Calu3 (cell line): Measurements from ENCODE around the gene GRM7. TPM values are rescaled to one million over a fixed set of nuclear protein-coding genes. Genes with fewer than 3 reads are reported as not detected.

Experiments used
- BruUV-seq: library from RNA; stranded (reverse); fragments of 400-500 nt; replicated peaks from 2 replicates; lab custom pipeline; 2021; lab: Mats Ljungman, UMichigan
- CTCF ChIA-PET: fragments of 300-600 bp; sonication (Branson Sonifier 250); formaldehyde crosslinking; loops from one replicate; lab custom pipeline; 2022; ENCODE audit warnings: antibody characterized with exemption; lab: Charles Lee
- DNase-seq: peaks from one replicate; pipeline ENCODE4 v3.0.0; 2022
- H3K27ac Mint-ChIP-seq: one replicate; pipeline ENCODE4 v1.8.0; 2022; ENCODE audit warnings: mixed read lengths; ENCODE audit not compliant: unreplicated experiment
- H3K27me3 Mint-ChIP-seq: one replicate; pipeline ENCODE4 v1.8.0; 2022; ENCODE audit warnings: mixed read lengths; ENCODE audit not compliant: unreplicated experiment
- H3K36me3 Mint-ChIP-seq: one replicate; pipeline ENCODE4 v1.8.0; 2022; ENCODE audit warnings: mild to moderate bottlenecking, moderate library complexity, mixed read lengths; ENCODE audit not compliant: insufficient read depth, unreplicated experiment
- H3K4me1 Mint-ChIP-seq: one replicate; pipeline ENCODE4 v1.8.0; 2022; ENCODE audit warnings: mild to moderate bottlenecking, low read depth, mixed read lengths; ENCODE audit not compliant: unreplicated experiment
- H3K4me3 Mint-ChIP-seq: one replicate; pipeline ENCODE4 v1.8.0; 2022; ENCODE audit warnings: mild to moderate bottlenecking, low read depth, moderate library complexity, mixed read lengths; ENCODE audit not compliant: unreplicated experiment
- H3K9me3 Mint-ChIP-seq: one replicate; pipeline ENCODE4 v1.8.0; 2022; ENCODE audit warnings: low read depth, mixed read lengths; ENCODE audit not compliant: unreplicated experiment
- intact Hi-C: fragments of 100-400 bp; cut with micrococcal nuclease; formaldehyde crosslinking; loops from one replicate; pipeline ENCODE4 v1.10.0; 2022; ENCODE audit not compliant: unreplicated experiment
- total RNA-seq: library from RNA; stranded (reverse); gene quantifications from 2 replicates; pipeline ENCODE4 v1.2.3, GENCODE V29; 2022
- TF ChIP-seq, protein P1 (sequence below): fragments of 200-600 bp; IDR thresholded peaks from one replicate; pipeline ENCODE4 v1.8.0; 2022; ENCODE audit warnings: antibody characterized with exemption; ENCODE audit not compliant: unreplicated experiment

Gene GRM7
- total RNA-seq, 1 experiment from 2014 or later = not detected

DNA sequence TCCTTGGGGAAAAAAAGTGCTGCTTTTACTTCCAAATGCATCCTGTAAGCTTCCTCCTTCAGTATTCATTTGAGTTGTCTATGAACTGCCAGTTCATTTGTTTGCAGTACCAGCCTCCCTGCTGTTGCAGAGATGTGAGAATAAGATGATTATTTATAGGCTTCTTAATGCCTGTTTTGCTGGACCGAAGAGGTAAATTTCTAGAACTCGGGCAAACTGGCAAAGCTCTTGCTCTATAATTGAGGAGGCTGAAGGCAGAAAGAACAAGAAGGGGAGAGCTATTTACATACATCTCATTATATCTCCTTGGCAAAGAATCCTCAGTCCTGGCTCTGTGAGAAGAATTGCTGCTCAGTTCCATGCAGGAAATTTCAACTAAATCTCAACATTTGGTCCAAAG is 790.4 kb downstream of the GRM7 start:
- no TSS peak for BruUV-seq
- intact Hi-C loops = no loop called here
- no peak for DNase-seq
- no peak overlapping the region for H3K4me3 Mint-ChIP-seq
- H3K27me3 Mint-ChIP-seq = no peaks in the 10 kb centered on the region
- H3K9me3 Mint-ChIP-seq = peaks cover 4% of the 10 kb centered on the region
- CTCF ChIA-PET = no interaction called here
- H3K27ac Mint-ChIP-seq = no peak overlapping the region
- H3K4me1 Mint-ChIP-seq = no peaks in the 10 kb centered on the region
- TF ChIP-seq, protein P1, sequence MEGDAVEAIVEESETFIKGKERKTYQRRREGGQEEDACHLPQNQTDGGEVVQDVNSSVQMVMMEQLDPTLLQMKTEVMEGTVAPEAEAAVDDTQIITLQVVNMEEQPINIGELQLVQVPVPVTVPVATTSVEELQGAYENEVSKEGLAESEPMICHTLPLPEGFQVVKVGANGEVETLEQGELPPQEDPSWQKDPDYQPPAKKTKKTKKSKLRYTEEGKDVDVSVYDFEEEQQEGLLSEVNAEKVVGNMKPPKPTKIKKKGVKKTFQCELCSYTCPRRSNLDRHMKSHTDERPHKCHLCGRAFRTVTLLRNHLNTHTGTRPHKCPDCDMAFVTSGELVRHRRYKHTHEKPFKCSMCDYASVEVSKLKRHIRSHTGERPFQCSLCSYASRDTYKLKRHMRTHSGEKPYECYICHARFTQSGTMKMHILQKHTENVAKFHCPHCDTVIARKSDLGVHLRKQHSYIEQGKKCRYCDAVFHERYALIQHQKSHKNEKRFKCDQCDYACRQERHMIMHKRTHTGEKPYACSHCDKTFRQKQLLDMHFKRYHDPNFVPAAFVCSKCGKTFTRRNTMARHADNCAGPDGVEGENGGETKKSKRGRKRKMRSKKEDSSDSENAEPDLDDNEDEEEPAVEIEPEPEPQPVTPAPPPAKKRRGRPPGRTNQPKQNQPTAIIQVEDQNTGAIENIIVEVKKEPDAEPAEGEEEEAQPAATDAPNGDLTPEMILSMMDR = no peak
- H3K36me3 Mint-ChIP-seq = no peaks in the 10 kb centered on the region

DNA sequence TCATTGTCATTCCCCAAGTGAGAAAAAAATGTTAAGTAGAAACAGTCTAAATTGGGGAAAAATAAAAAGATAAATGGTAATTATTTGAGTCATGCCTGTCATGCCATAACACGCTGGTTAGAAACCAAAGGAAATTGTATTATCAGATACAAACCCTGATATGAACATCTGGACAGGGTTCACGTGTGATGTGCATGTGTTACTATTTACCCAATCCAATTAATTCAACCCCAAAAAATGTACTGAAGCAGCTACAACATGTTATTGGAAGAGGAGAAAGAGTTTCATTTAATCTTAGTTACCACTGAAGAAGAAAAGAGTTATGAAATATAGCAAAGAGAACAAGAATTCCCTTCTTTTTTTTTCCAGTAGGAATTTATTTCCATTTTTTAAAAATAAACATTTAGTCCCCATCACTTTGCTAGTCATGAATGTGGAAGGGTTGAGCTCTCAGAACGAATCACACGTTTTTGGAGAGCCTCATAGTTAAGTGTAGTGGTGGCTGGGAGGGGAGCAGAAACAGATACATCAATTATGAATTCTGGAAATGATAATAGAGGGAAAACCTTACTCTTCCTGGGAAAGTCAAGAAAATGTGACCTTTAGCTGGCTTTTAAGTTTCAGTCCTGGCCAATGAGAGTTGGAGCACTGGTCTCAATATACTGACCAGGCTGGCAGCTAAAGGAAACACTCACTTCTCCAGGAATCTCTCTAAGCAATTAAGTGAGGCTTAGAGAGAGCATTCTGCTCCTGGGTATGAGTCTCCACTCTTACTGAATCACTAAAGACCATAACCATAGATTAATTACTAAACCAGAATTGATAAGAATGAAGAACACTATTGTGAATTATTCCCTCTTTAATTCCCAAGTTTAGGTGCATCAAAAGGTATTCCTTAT is 796.5 kb downstream of the GRM7 start:
- CTCF ChIA-PET = no interaction called here
- H3K27ac Mint-ChIP-seq = no peak overlapping the region

DNA sequence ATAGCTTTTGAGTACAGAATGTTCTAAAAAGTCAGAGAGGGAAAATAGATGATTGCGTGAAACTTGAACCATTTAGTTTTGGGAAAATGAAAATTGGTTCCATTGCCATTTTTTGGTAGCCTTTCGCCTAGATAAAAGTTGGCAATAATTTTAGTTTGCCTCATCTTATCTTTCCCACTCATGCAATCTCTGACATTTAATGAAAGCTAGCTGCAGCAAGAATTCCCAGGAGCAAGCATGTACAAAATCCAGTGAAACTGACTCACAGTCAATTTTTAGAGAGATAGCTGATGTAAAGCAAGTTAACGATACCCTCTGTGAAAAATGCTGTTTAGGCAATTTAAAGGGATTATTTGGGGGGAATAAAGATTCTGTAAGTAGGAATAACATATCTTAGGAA is 797.4 kb downstream of the GRM7 start:
- Mint-ChIP-seq H3K27me3 (no peaks in the 10 kb centered on the region), H3K9me3 (no peaks in the 10 kb centered on the region), H3K27ac (no peak overlapping the region), H3K36me3 (no peaks in the 10 kb centered on the region), H3K4me3 (no peak overlapping the region), H3K4me1 (no peaks in the 10 kb centered on the region)
- TF ChIP-seq, protein P1 = no peak
- intact Hi-C loops = no loop called here
- no peak for DNase-seq
- CTCF ChIA-PET = no interaction called here
- no TSS peak for BruUV-seq

More for the DNA sequence above, 796.5 kb downstream of the GRM7 start:
- Mint-ChIP-seq H3K4me1 (no peaks in the 10 kb centered on the region), H3K36me3 (no peaks in the 10 kb centered on the region), H3K4me3 (no peak overlapping the region), H3K27me3 (no peaks in the 10 kb centered on the region), H3K9me3 (no peaks in the 10 kb centered on the region)
- TF ChIP-seq, protein P1 = no peak
- intact Hi-C loops = no loop called here
- BruUV-seq = no TSS peak
- DNase-seq = no peak

DNA sequence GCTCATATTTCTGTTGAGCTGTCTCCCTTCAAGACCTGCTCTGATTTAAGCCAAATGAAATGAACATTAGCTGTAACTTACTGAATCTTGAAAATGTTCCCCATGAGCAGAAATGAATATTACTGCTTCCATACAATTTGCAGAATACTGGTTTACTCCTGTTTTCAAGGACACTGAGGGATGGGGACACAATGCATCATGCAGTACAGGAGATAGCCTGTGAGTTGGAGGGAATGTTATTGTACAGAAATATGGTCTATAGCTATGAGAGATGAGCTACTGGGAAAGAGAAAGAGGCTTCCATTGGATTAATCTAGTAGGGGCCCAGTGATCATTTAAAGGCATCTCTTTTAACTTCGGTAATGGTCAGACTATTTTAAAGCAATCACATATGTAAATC is 798.2 kb downstream of the GRM7 start:
- no peaks in the 10 kb centered on the region for H3K27me3 Mint-ChIP-seq
- H3K9me3 Mint-ChIP-seq = no peaks in the 10 kb centered on the region
- intact Hi-C loops = no loop called here
- TF ChIP-seq, protein P1 = no peak
- no peak overlapping the region for H3K4me3 Mint-ChIP-seq
- no TSS peak for BruUV-seq
- CTCF ChIA-PET = no interaction called here
- H3K4me1 Mint-ChIP-seq = no peaks in the 10 kb centered on the region
- no peaks in the 10 kb centered on the region for H3K36me3 Mint-ChIP-seq
- H3K27ac Mint-ChIP-seq = no peak overlapping the region
- DNase-seq = no peak
